Muscle of leg (tissue), 11 donors: ENCODE results near the gene WRNIP1. TPM values are rescaled to one million over a fixed set of nuclear protein-coding genes. Genes with fewer than 3 reads are reported as not detected.

Experiments used
- DNase-seq: peaks from one replicate; pipeline ENCODE4 v3.0.0; 2013
- H3K27ac ChIP-seq: one replicate; pipeline ENCODE4 v1.5.1; 2013; ENCODE audit warnings: mild to moderate bottlenecking, low read length, control low read depth
- H3K27me3 ChIP-seq: one replicate; pipeline ENCODE4 v1.6.1; 2013; ENCODE audit warnings: low read length; ENCODE audit not compliant: control insufficient read depth, insufficient read depth
- H3K36me3 ChIP-seq: one replicate; pipeline ENCODE4 v1.6.1; 2013; ENCODE audit warnings: low read length; ENCODE audit not compliant: control insufficient read depth, insufficient read depth
- H3K4me1 ChIP-seq: one replicate; pipeline ENCODE4 v1.6.1; 2013; ENCODE audit warnings: low read length; ENCODE audit not compliant: control insufficient read depth, insufficient read depth
- H3K4me3 ChIP-seq: one replicate; pipeline ENCODE4 v1.5.1; 2013; ENCODE audit warnings: low read length, control low read depth
- H3K9me3 ChIP-seq: replicated peaks from 2 replicates; pipeline ENCODE4 v1.6.1; 2013; ENCODE audit warnings: low read depth, low read length; ENCODE audit not compliant: control insufficient read depth
- WGBS: methylation state at CpG from one replicate; pipeline ENCODE4 v1.1.5; 2013; ENCODE audit warnings: missing lambda C conversion rate; ENCODE audit not compliant: insufficient coverage; 5-methylcytosine and 5-hydroxymethylcytosine counted together
- polyA plus RNA-seq, 8 donors: library from polyadenylated mRNA; unstranded; fragments of 120-200 nt; gene quantifications; one replicate each; pipeline versions ENCODE4 v1.2.1 to v1.2.3, GENCODE V29; 2013; ENCODE audit warnings: inconsistent platforms in 1 of 8, low replicate concordance in 1 of 8; ENCODE audit not compliant: insufficient read length in 8 of 8, insufficient read depth in 1 of 8
- total RNA-seq: library from RNA; stranded (reverse); fragments of 120-200 nt; gene quantifications from one replicate; pipeline ENCODE4 v1.2.4, GENCODE V29; 2013

Gene WRNIP1
- total and polyA plus RNA-seq, 9 donors: 42.5 to 59.3 (median 49.1) TPM

- H3K4me1 ChIP-seq: peaks cover 9% of the 10 kb centered on the region
- H3K9me3 ChIP-seq: no peaks in the 10 kb centered on the region
- no peak for DNase-seq
- 76% methylated on average over 3 of the region's 4 CpGs for WGBS
- no peaks in the 10 kb centered on the region for H3K27me3 ChIP-seq
- no peak overlapping the region for H3K27ac ChIP-seq
- H3K36me3 ChIP-seq: no peaks in the 10 kb centered on the region
- H3K4me3 ChIP-seq: no peak overlapping the region
Measured at GRCh38 chr6:2739335-2739734, 25.9 kb upstream of the WRNIP1 start.

DNA sequence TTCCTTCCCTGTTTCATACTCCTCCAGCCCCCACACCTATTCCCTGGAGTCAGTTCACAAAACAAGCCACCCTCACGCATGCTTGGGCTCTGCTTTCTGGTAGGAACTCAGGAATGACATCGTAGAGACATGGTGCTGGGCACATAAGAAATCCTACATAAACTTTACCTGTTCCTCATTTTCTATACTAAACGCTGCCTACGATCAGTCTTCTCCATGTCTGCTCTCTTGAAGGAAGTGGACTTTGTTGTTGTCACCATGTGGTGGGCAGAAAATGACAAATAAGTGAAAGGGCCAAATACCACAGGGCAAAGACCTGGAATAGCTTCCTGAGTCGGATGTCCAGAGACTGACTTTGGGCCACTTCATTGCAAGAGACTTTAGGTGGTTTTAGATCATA, 24.6 kb upstream of the WRNIP1 start:
- Histone ChIP-seq H3K9me3 (no peaks in the 10 kb centered on the region), H3K4me1 (peaks cover 15% of the 10 kb centered on the region), H3K4me3 (no peak overlapping the region), H3K36me3 (no peaks in the 10 kb centered on the region), H3K27ac (no peak overlapping the region), H3K27me3 (no peaks in the 10 kb centered on the region)
- WGBS: 80% methylated on average over 1 of the region's 5 CpGs
- no peak for DNase-seq

DNA sequence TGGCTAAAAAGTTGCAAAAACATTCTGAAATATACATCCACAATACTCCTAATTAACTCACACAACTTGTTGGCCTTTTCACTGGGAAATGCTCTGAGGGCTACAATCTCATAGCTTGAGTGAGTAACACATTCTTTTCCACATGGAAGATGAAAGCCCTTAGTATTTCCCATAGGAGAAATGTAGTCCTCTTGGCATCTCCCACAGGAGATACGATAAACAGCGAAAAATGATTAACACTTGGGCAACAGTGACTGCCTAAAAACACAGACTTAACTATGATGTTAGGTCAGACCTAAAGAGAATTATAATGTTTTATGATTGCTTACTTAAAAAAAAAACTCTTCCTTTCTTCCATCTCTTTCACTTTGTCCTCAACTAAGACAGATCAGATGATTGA, 23.4 kb upstream of the WRNIP1 start:
- Histone ChIP-seq H3K36me3 (no peaks in the 10 kb centered on the region), H3K27me3 (no peaks in the 10 kb centered on the region), H3K9me3 (no peaks in the 10 kb centered on the region), H3K4me1 (peaks cover 15% of the 10 kb centered on the region), H3K4me3 (no peak overlapping the region), H3K27ac (no peak overlapping the region)
- no peak for DNase-seq
- WGBS: no CpG with 5 or more reads among the region's 2 CpGs

DNA sequence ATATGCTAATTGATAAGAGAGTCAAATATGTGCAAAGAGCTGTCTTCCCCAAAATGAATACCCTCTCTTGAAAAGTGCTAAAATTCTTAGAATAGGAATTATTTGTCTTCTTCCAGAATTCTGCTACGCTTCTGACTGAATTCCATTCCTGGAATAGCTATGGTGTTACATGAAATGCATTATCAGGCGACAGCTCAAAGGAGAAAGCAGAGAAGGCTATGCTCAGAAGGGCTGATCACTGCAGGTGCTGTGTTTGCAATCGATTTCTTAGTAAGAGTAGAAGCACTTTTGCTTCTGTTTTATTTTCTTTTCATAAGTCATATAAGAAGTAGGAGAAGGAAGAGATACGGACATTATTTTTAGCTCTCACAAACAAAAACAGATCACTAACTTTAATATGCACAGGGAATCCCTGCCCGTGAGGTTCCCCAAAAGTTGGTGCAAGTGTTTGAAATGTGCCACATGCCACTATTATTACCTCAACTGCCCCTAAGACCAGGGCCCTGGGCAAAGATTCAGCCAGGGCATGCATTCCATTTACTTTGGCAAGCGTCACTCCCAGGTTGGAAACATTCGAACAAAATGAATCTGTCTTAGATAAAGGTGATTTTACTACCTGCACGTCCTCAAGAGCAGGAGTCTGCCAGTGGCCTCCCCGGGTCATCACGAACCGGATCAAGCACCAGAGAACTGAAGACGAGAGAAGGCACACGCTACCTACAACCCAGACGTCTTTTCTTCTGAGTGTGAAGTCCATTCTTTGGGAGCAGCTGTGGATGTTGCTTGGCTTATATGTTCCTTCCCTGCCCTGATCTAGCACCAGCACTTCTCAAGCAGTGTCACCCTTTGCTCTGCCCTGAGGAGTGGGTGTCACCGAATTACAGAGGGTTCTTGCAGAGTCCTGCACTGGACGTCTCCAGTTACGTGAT, 21.6 kb upstream of the WRNIP1 start:
- no peak overlapping the region for H3K27ac ChIP-seq
- no peaks in the 10 kb centered on the region for H3K9me3 ChIP-seq
- no peak for DNase-seq
- H3K27me3 ChIP-seq: no peaks in the 10 kb centered on the region
- peaks cover 18% of the 10 kb centered on the region for H3K4me1 ChIP-seq
- H3K4me3 ChIP-seq: no peak overlapping the region
- 70% methylated on average over 6 of the region's 17 CpGs for WGBS
- H3K36me3 ChIP-seq: no peaks in the 10 kb centered on the region

DNA sequence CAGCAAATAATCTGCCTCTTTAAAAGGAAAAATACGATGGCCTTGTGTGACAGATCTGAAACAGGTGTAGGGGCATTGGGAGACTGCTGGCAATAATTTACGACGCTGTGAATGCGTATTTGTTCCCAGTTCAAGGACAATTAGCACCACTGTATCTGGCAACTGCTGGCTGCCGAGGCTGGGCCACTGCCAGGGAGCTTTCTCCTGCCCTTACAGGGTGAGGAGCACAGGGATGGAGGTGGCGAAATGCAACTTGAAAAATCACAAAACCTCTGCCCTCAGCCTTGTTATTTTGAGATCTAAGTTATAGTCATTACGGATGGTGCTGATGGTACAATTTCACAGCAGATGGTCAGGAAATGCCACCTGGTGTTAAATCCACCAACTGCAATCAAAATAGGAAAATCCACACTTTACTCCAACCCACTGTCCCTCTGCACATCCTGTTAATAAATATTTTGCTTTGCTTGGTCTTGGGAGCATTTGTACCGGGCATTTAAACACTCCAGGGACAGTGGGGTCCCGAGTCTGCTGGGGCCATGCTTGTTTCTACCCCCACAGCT, 20.9 kb upstream of the WRNIP1 start:
- Histone ChIP-seq H3K9me3 (no peaks in the 10 kb centered on the region), H3K4me1 (peaks cover 18% of the 10 kb centered on the region), H3K27ac (no peak overlapping the region), H3K27me3 (no peaks in the 10 kb centered on the region), H3K4me3 (no peak overlapping the region), H3K36me3 (no peaks in the 10 kb centered on the region)
- peak; percentile 59 for DNase-seq
- 40% methylated on average over 5 of the region's 9 CpGs for WGBS

GRCh38 chr6:2744778-2745177, 20.4 kb upstream of the WRNIP1 start:
- Histone ChIP-seq H3K9me3 (no peaks in the 10 kb centered on the region), H3K36me3 (no peaks in the 10 kb centered on the region), H3K4me1 (peaks cover 20% of the 10 kb centered on the region), H3K27ac (no peak overlapping the region), H3K27me3 (no peaks in the 10 kb centered on the region), H3K4me3 (no peak overlapping the region)
- 75% methylated on average over 8 of the region's 8 CpGs for WGBS
- DNase-seq: no peak

GRCh38 chr6:2745246-2745645, 19.9 kb upstream of the WRNIP1 start:
- H3K27me3 ChIP-seq: no peaks in the 10 kb centered on the region
- no CpG with 5 or more reads among the region's 4 CpGs for WGBS
- peaks cover 20% of the 10 kb centered on the region for H3K4me1 ChIP-seq
- H3K9me3 ChIP-seq: no peaks in the 10 kb centered on the region
- H3K36me3 ChIP-seq: no peaks in the 10 kb centered on the region
- H3K27ac ChIP-seq: no peak overlapping the region
- no peak for DNase-seq
- H3K4me3 ChIP-seq: no peak overlapping the region

GRCh38 chr6:2746557-2747061, 18.6 kb upstream of the WRNIP1 start:
- H3K27ac ChIP-seq: no peak overlapping the region
- H3K4me1 ChIP-seq: peaks cover 20% of the 10 kb centered on the region
- no peaks in the 10 kb centered on the region for H3K36me3 ChIP-seq
- H3K4me3 ChIP-seq: no peak overlapping the region
- no peaks in the 10 kb centered on the region for H3K27me3 ChIP-seq
- H3K9me3 ChIP-seq: no peaks in the 10 kb centered on the region
- WGBS: 62% methylated on average over 4 of the region's 7 CpGs
- peak; percentile 72 for DNase-seq

DNA sequence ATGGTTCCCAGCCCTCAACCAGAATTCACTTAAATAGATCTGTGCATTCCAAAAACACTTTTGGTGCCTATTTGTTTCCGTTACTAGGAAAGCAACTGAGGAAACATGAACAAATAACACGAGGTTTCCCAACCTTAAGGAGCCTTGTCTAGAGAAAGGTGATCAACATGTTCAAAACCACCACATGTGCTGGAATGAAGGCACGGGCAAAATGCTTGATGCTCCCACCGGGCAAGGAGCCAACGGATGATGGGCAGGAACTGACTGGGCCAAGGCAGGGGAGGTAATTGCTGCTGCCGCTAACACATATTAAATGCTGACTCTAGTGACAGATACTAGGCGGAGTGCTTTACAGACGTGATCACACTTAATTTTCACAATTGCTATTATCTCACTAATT, 17.0 kb upstream of the WRNIP1 start:
- no peaks in the 10 kb centered on the region for H3K36me3 ChIP-seq
- H3K27me3 ChIP-seq: no peaks in the 10 kb centered on the region
- peak; percentile 36 for DNase-seq
- peaks cover 20% of the 10 kb centered on the region for H3K4me1 ChIP-seq
- no peak overlapping the region for H3K27ac ChIP-seq
- no peaks in the 10 kb centered on the region for H3K9me3 ChIP-seq
- 67% methylated on average over 2 of the region's 8 CpGs for WGBS
- H3K4me3 ChIP-seq: no peak overlapping the region

GRCh38 chr6:2749969-2750600, 15.1 kb upstream of the WRNIP1 start:
- Histone ChIP-seq H3K36me3 (no peaks in the 10 kb centered on the region), H3K9me3 (no peaks in the 10 kb centered on the region), H3K4me1 (peaks cover 5% of the 10 kb centered on the region), H3K4me3 (no peak overlapping the region), H3K27me3 (no peaks in the 10 kb centered on the region), H3K27ac (no peak overlapping the region)
- WGBS: no CpG with 5 or more reads among the region's 11 CpGs
- peak; percentile 80 for DNase-seq
